ENCODE results near the gene RTP5.

GRCh38 chr2:241869087-241869961 lies at the start of gene RTP5:
- TF ChIP-seq, protein P1, sequence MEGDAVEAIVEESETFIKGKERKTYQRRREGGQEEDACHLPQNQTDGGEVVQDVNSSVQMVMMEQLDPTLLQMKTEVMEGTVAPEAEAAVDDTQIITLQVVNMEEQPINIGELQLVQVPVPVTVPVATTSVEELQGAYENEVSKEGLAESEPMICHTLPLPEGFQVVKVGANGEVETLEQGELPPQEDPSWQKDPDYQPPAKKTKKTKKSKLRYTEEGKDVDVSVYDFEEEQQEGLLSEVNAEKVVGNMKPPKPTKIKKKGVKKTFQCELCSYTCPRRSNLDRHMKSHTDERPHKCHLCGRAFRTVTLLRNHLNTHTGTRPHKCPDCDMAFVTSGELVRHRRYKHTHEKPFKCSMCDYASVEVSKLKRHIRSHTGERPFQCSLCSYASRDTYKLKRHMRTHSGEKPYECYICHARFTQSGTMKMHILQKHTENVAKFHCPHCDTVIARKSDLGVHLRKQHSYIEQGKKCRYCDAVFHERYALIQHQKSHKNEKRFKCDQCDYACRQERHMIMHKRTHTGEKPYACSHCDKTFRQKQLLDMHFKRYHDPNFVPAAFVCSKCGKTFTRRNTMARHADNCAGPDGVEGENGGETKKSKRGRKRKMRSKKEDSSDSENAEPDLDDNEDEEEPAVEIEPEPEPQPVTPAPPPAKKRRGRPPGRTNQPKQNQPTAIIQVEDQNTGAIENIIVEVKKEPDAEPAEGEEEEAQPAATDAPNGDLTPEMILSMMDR (IDR thresholded peaks at IDR 0.05) = no peak
- no peak for TF ChIP-seq POLR2AphosphoS5 (IDR thresholded peaks at IDR 0.05)

All from breast epithelium (tissue), 3 donors.